Astrocyte of the spinal cord (primary cell): ENCODE data around the gene SART3.
"Not testable (repeated sequence)": the region's sequence is repeated elsewhere in the genome, so short reads cannot be mapped to it uniquely, and the experiment has no call there.

Source experiments
- DNase-seq: peaks from one replicate; pipeline ENCODE4 v3.0.0; 2011; ENCODE audit warnings: low read depth, low spot score
- H3K4me3 ChIP-seq: 2 replicates; pipeline ENCODE4 v1.5.1; 2011; ENCODE audit warnings: low read depth, mild to moderate bottlenecking, low read length, moderate library complexity
- CTCF ChIP-seq: IDR thresholded peaks from 2 replicates; pipeline ENCODE4 v1.5.1; 2012; ENCODE audit warnings: low read depth, mild to moderate bottlenecking, low read length, inconsistent platforms
- in situ Hi-C: cut with HindIII; loops from 2 replicates; pipeline ENCODE4 v1.10.0; 2017; ENCODE audit warnings: low sequenced_read_pairs

SART3 gene

GRCh38 chr12:108595711-108596647 lies 35.0 kb upstream of the SART3 start:
- in situ Hi-C loops, result no loop called here
- no peak for DNase-seq
- no peak overlapping the region for H3K4me3 ChIP-seq
- no peak for TF ChIP-seq CTCF

GRCh38 chr12:108594960-108595710 lies 34.2 kb upstream of the SART3 start:
- no peak for DNase-seq
- TF ChIP-seq CTCF, result no peak
- in situ Hi-C loops, result no loop called here
- H3K4me3 ChIP-seq, result no peak overlapping the region

GRCh38 chr12:108594323-108594903 lies 33.4 kb upstream of the SART3 start:
- no peak for TF ChIP-seq CTCF
- no peak overlapping the region for H3K4me3 ChIP-seq
- in situ Hi-C loops, result no loop called here
- no peak for DNase-seq

- no peak for TF ChIP-seq CTCF
- H3K4me3 ChIP-seq, result no peak overlapping the region
- in situ Hi-C loops, result no loop called here
- no peak for DNase-seq
These were observed 31.3 kb upstream of the SART3 start for GRCh38 chr12:108592033-108592909.

GRCh38 chr12:108591267-108591980 lies 30.5 kb upstream of the SART3 start:
- TF ChIP-seq CTCF, result no peak
- in situ Hi-C loops, result no loop called here
- no peak for DNase-seq

GRCh38 chr12:108590463-108590862 lies 29.5 kb upstream of the SART3 start:
- H3K4me3 ChIP-seq, DNase-seq, in situ Hi-C loops: not testable (repeated sequence)

More at GRCh38 chr12:108591267-108591980, 30.5 kb upstream of the SART3 start:
- H3K4me3 ChIP-seq, result no peak overlapping the region
